MM.1S (cell line): ENCODE data around the gene ZBTB46.

Experiments
- CTCF ChIP-seq: fragments of 300-600 bp; sonication (generic); IDR thresholded peaks from 2 replicates; pipeline ENCODE4 v1.5.1; 2016; ENCODE audit warnings: antibody characterized with exemption, low read length, mixed read lengths
- EZH2 ChIP-seq: fragments of 300-600 bp; sonication (generic); optimal IDR thresholded peaks from 2 replicates; pipeline ENCODE3; 2017; ENCODE audit warnings: low read depth, mild to moderate bottlenecking, antibody characterized with exemption, low read length, mixed read lengths
- EZH2phosphoT487 ChIP-seq: fragments of 300-600 bp; sonication (generic); IDR thresholded peaks from 2 replicates; pipeline ENCODE4 v1.6.1; 2018; ENCODE audit warnings: antibody characterized with exemption, low read length

DNA sequence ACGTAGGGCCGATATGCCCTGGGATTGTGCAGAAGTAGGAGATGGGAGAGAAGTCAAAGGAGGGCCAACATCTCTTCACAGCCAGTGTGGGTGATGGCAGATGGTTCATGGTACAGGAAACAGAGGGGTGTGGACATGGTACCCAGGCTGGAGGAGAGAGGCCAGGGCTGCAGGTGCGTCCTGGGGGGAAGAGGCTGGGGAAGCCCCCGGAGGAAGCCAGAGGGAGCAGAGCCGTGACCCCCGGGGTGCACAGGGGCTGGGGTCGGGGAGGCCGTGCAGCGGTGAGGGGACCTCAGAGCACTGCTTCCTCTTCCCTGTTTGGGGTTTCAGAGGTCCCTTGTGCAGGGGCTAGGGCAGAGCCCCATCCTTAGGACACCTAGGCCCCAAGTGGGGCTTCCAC is 11.2 kb upstream of the ZBTB46 start:
- no peak for TF ChIP-seq CTCF
- no peak for TF ChIP-seq EZH2
- TF ChIP-seq EZH2phosphoT487: no peak
